GM23338 (cell line): ENCODE data around the gene PFKP.

Experiments used
- CREB1 ChIP-seq: fragments of 250-450 bp; sonication (Bioruptor Pico); IDR thresholded peaks from 2 replicates; pipeline ENCODE4 v1.5.0; 2020; ENCODE audit warnings: low read depth, mild to moderate bottlenecking, moderate library complexity
- CTCF ChIP-seq, 2 experiments: fragments of 200-600 bp in 1 of 2; sonication (generic) in 1 of 2; conservative IDR thresholded peaks; 2 replicates each; pipeline versions ENCODE4 v1.5.1 to v1.6.1; 2016 to 2017; ENCODE audit warnings: antibody characterized with exemption in 2 of 2, low read depth in 2 of 2, mild to moderate bottlenecking in 2 of 2, moderate library complexity in 1 of 2
- EZH2 ChIP-seq: fragments of 200-600 bp; sonication (generic); IDR thresholded peaks from one replicate; pipeline ENCODE4 v1.8.0; 2017; ENCODE audit warnings: antibody characterized with exemption, mild to moderate bottlenecking, low read depth; ENCODE audit not compliant: unreplicated experiment
- EZH2phosphoT487 ChIP-seq: fragments of 200-600 bp; sonication (generic); IDR thresholded peaks from one replicate; pipeline ENCODE4 v1.8.1; 2018; ENCODE audit warnings: antibody characterized with exemption; ENCODE audit not compliant: unreplicated experiment
- JUNB ChIP-seq: IDR thresholded peaks from one replicate; pipeline ENCODE4 v1.6.1; 2016; ENCODE audit warnings: antibody characterized with exemption; ENCODE audit not compliant: unreplicated experiment
- POLR2AphosphoS5 ChIP-seq: IDR thresholded peaks from 2 replicates; pipeline ENCODE4 v1.6.1; 2016; ENCODE audit warnings: antibody characterized with exemption, low read depth
- STAT1 ChIP-seq: IDR thresholded peaks from one replicate; pipeline ENCODE4 v1.6.1; 2016; ENCODE audit warnings: antibody characterized with exemption; ENCODE audit not compliant: unreplicated experiment
- ZNF114 ChIP-seq: fragments of 250-450 bp; sonication (Bioruptor Pico); IDR thresholded peaks from 2 replicates; pipeline ENCODE4 v1.5.0; 2020; ENCODE audit warnings: mild to moderate bottlenecking, moderate library complexity
- ZNF331 ChIP-seq: fragments of 250-450 bp; sonication (Bioruptor Pico); IDR thresholded peaks from 2 replicates; pipeline ENCODE4 v1.5.0; 2020; ENCODE audit warnings: low read depth, mild to moderate bottlenecking, moderate library complexity
- TF ChIP-seq, protein P1 (sequence below): IDR thresholded peaks from one replicate; pipeline ENCODE4 v1.6.1; 2018; ENCODE audit warnings: antibody characterized with exemption; ENCODE audit not compliant: unreplicated experiment
- TF ChIP-seq, protein P2 (sequence below): IDR thresholded peaks from 2 replicates; pipeline ENCODE4 v1.6.1; 2016; ENCODE audit warnings: antibody characterized with exemption

DNA sequence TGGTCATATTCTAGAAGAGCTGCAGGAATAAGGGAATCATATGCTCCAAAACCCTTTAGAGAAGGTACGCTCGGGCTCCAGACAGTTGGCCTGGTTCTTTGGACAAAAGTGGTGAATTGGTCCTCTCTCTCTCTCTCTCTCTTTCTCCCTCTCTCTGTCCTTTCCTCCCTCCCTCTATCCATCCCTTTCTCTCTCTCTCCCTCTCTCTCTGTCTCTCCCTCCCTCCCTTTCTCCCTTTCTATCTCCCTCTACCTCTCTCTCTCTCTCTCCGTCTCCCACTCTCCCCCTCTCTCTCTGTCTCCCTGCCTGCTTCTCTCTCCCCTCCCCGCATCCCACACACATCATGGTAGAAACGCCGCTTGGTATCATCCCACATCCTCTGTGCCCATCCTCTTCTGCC lies 19.8 kb upstream of the PFKP start:
- TF ChIP-seq CTCF (conservative IDR thresholded peaks at IDR 0.05; ENCODE audit: low read depth in 2 of 2), result no peak
- no peak for TF ChIP-seq POLR2AphosphoS5
- no peak for TF ChIP-seq EZH2phosphoT487
- TF ChIP-seq JUNB, result no peak
- TF ChIP-seq, protein P1, sequence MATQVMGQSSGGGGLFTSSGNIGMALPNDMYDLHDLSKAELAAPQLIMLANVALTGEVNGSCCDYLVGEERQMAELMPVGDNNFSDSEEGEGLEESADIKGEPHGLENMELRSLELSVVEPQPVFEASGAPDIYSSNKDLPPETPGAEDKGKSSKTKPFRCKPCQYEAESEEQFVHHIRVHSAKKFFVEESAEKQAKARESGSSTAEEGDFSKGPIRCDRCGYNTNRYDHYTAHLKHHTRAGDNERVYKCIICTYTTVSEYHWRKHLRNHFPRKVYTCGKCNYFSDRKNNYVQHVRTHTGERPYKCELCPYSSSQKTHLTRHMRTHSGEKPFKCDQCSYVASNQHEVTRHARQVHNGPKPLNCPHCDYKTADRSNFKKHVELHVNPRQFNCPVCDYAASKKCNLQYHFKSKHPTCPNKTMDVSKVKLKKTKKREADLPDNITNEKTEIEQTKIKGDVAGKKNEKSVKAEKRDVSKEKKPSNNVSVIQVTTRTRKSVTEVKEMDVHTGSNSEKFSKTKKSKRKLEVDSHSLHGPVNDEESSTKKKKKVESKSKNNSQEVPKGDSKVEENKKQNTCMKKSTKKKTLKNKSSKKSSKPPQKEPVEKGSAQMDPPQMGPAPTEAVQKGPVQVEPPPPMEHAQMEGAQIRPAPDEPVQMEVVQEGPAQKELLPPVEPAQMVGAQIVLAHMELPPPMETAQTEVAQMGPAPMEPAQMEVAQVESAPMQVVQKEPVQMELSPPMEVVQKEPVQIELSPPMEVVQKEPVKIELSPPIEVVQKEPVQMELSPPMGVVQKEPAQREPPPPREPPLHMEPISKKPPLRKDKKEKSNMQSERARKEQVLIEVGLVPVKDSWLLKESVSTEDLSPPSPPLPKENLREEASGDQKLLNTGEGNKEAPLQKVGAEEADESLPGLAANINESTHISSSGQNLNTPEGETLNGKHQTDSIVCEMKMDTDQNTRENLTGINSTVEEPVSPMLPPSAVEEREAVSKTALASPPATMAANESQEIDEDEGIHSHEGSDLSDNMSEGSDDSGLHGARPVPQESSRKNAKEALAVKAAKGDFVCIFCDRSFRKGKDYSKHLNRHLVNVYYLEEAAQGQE, result no peak
- no peak for TF ChIP-seq EZH2
- no peak for TF ChIP-seq ZNF331
- no peak for TF ChIP-seq ZNF114
- TF ChIP-seq CREB1 (CRISPR knock-in tag), result no peak
- no peak for TF ChIP-seq STAT1
- TF ChIP-seq, protein P2, sequence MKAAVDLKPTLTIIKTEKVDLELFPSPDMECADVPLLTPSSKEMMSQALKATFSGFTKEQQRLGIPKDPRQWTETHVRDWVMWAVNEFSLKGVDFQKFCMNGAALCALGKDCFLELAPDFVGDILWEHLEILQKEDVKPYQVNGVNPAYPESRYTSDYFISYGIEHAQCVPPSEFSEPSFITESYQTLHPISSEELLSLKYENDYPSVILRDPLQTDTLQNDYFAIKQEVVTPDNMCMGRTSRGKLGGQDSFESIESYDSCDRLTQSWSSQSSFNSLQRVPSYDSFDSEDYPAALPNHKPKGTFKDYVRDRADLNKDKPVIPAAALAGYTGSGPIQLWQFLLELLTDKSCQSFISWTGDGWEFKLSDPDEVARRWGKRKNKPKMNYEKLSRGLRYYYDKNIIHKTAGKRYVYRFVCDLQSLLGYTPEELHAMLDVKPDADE, result no peak
